GM12891 (cell line): ENCODE measurements around the gene STK24.
A peak's percentile ranks its signal among the peaks of the same experiment; 100 is the strongest.

Experiments used
- PAX5 ChIP-seq: IDR thresholded peaks from 2 replicates; pipeline ENCODE4 v1.6.1; 2011; ENCODE audit warnings: low read length, moderate library complexity, mild to moderate bottlenecking; ENCODE audit not compliant: insufficient read depth, severe bottlenecking
- POLR2A ChIP-seq: IDR thresholded peaks from 2 replicates; pipeline ENCODE4 v1.6.1; 2011; ENCODE audit warnings: low read depth, low read length, control low read depth
- POLR2AphosphoS5 ChIP-seq: IDR thresholded peaks from 2 replicates; pipeline ENCODE4 v1.6.1; 2011; ENCODE audit warnings: low read depth, low read length, control low read depth
- POU2F2 ChIP-seq: IDR thresholded peaks from 2 replicates; pipeline ENCODE4 v1.6.1; 2011; ENCODE audit warnings: low read depth, mild to moderate bottlenecking, control low read depth, low read length, moderate library complexity
- TAF1 ChIP-seq: IDR thresholded peaks from 2 replicates; pipeline ENCODE4 v1.6.1; 2011; ENCODE audit warnings: low read depth, low read length, control low read depth

- peak; percentile 19; the same call in 1 of the 2 replicates for TF ChIP-seq POLR2A
- TF ChIP-seq POLR2AphosphoS5: no peak
- TF ChIP-seq TAF1: 0 out of 2 replicates have a peak, but pooled peaks have one; percentile 23
- TF ChIP-seq POU2F2: no peak
- TF ChIP-seq PAX5: peak; percentile 45
Observed at GRCh38 chr13:98484289-98485219, 92.4 kb downstream of the STK24 start.
